GM12878 (cell line): Measurements from ENCODE around the gene ENTPD6. TPM values are rescaled to one million over a fixed set of nuclear protein-coding genes. Genes with fewer than 3 reads are reported as not detected.

ENCODE experiments used
- ATAC-seq: fragments of 200-7000 bp; cut with Tn5 transposase; 3 replicates; pipeline ENCODE4 v1.9.1; 2020; ENCODE audit warnings: mild to moderate bottlenecking, moderate library complexity
- BruUV-seq: library from RNA; stranded (reverse); fragments of 400-500 nt; replicated peaks from 2 replicates; lab custom pipeline; 2021; lab: Mats Ljungman, UMichigan
- CTCF ChIA-PET: fragments of 300-600 bp; sonication (Branson Sonifier 250); formaldehyde crosslinking; extraction: SDS; loops from one replicate; lab custom pipeline; 2021; ENCODE audit warnings: inconsistent platforms; lab: Yijun Ruan, JAX
- POLR2A ChIA-PET: fragments of 350-600 bp; formaldehyde crosslinking; extraction: SDS; loops from one replicate; lab custom pipeline; 2021; ENCODE audit warnings: inconsistent platforms; lab: Charles Lee
- RAD21 ChIA-PET: fragments of 300-600 bp; sonication (Branson Sonifier 250); formaldehyde crosslinking; loops from one replicate; lab custom pipeline; 2023; ENCODE audit warnings: antibody characterized with exemption; ENCODE audit not compliant: unreplicated experiment; lab: Charles Lee
- SMC1A ChIA-PET: fragments of 300-600 bp; sonication (Branson Sonifier 250); formaldehyde crosslinking; loops from one replicate; lab custom pipeline; 2023; ENCODE audit not compliant: unreplicated experiment, uncharacterized antibody; lab: Charles Lee
- DNase-seq: peaks from one replicate; pipeline ENCODE4 v3.0.0-alpha.2; 2011; ENCODE audit warnings: low read depth, low spot score
- FAIRE-seq: peaks from 3 replicates; lab custom pipeline; 2011; peaks lifted over from hg19 to GRCh38; lab: Jason Lieb, UNC
- H2AFZ ChIP-seq: 2 replicates; pipeline ENCODE4 v1.6.0; 2011; ENCODE audit warnings: low read depth, low read length, control low read depth; ENCODE audit not compliant: control insufficient read depth
- H3K27ac ChIP-seq: 2 replicates; pipeline ENCODE4 v1.5.1; 2011; ENCODE audit warnings: control low read depth; ENCODE audit not compliant: control insufficient read depth, insufficient read depth
- H3K27me3 ChIP-seq, 2 experiments: replicated peaks in 1 of 2; 2 replicates each; pipeline versions ENCODE4 v1.6.0 to v1.6.1; 2011; ENCODE audit warnings: low read length in 1 of 2; ENCODE audit not compliant: control insufficient read depth in 2 of 2, insufficient read depth in 2 of 2
- H3K36me3 ChIP-seq, 2 experiments: 2 replicates each; pipeline ENCODE4 v1.5.1; 2011; ENCODE audit warnings: low read length in 1 of 2; ENCODE audit not compliant: control insufficient read depth in 2 of 2, insufficient read depth in 2 of 2
- H3K4me1 ChIP-seq: 2 replicates; pipeline ENCODE4 v1.6.1; 2011; ENCODE audit warnings: mild to moderate bottlenecking, low read length, moderate library complexity, mixed read lengths; ENCODE audit not compliant: control insufficient read depth, insufficient read depth
- H3K4me2 ChIP-seq: 2 replicates; pipeline ENCODE4 v1.6.0; 2011; ENCODE audit warnings: control low read depth; ENCODE audit not compliant: control insufficient read depth, insufficient read depth
- H3K4me3 ChIP-seq: fragments of 200-600 bp; sonication (generic); 2 replicates; pipeline ENCODE4 v1.5.1; 2016
- H3K79me2 ChIP-seq: 2 replicates; pipeline ENCODE4 v1.6.0; 2011; ENCODE audit warnings: low read length; ENCODE audit not compliant: control insufficient read depth, insufficient read depth
- H3K9ac ChIP-seq: 2 replicates; pipeline ENCODE4 v1.8.0; 2011; ENCODE audit warnings: low read length, control low read depth, mixed read lengths; ENCODE audit not compliant: control insufficient read depth, insufficient read depth
- H3K9me3 ChIP-seq: replicated peaks from 3 replicates; pipeline ENCODE4 v1.5.1; 2011; ENCODE audit warnings: mild to moderate bottlenecking, low read length; ENCODE audit not compliant: control insufficient read depth, insufficient read depth
- H4K20me1 ChIP-seq: 2 replicates; pipeline ENCODE4 v1.6.0; 2011; ENCODE audit not compliant: control insufficient read depth, insufficient read depth
- ATF3 ChIP-seq: IDR thresholded peaks from 2 replicates; pipeline ENCODE4 v1.6.1; 2011; ENCODE audit warnings: low read depth, mild to moderate bottlenecking, low read length, moderate library complexity, borderline replicate concordance; ENCODE audit errors: extremely low read depth
- BACH1 ChIP-seq: fragments of 450-650 bp; IDR thresholded peaks from 2 replicates; pipeline ENCODE4 v1.6.1; 2017; ENCODE audit warnings: mild to moderate bottlenecking, borderline replicate concordance
- CEBPB ChIP-seq, 2 experiments: fragments of 150-350 bp in 1 of 2; IDR thresholded peaks; 2 replicates each; pipeline ENCODE4 v1.6.1; 2012 to 2014; ENCODE audit warnings: low read depth in 2 of 2, low read length in 2 of 2, borderline replicate concordance in 1 of 2, inconsistent platforms in 1 of 2
- ETV6 ChIP-seq, 2 experiments: fragments of 450-650 bp in 1 of 2; IDR thresholded peaks in 1 of 2; conservative IDR thresholded peaks in 1 of 2; 2 replicates each; pipeline ENCODE4 v1.6.1; 2014; ENCODE audit warnings: antibody characterized with exemption in 1 of 2, borderline replicate concordance in 1 of 2, low read depth in 1 of 2, mild to moderate bottlenecking in 1 of 2, moderate library complexity in 1 of 2
- GATAD2B ChIP-seq: fragments of 450-650 bp; conservative IDR thresholded peaks from 2 replicates; pipeline ENCODE4 v1.6.1; 2017; ENCODE audit warnings: low read depth, mild to moderate bottlenecking, moderate library complexity
- HDAC2 ChIP-seq: fragments of 200-600 bp; sonication (generic); IDR thresholded peaks from 2 replicates; pipeline ENCODE4 v1.6.1; 2017
- HDGF ChIP-seq: fragments of 450-650 bp; IDR thresholded peaks from 2 replicates; pipeline ENCODE4 v1.6.1; 2016; ENCODE audit warnings: antibody characterized with exemption
- IRF3 ChIP-seq: fragments of 450-650 bp; IDR thresholded peaks from 2 replicates; pipeline ENCODE4 v1.6.1; 2014; ENCODE audit warnings: mild to moderate bottlenecking
- PAX8 ChIP-seq: fragments of 450-650 bp; IDR thresholded peaks from 2 replicates; pipeline ENCODE4 v1.6.1; 2017; ENCODE audit warnings: mild to moderate bottlenecking, moderate library complexity
- RBBP5 ChIP-seq: fragments of 200-600 bp; sonication (generic); conservative IDR thresholded peaks from 2 replicates; pipeline ENCODE4 v1.6.1; 2016
- RUNX3 ChIP-seq: IDR thresholded peaks from 2 replicates; pipeline ENCODE4 v1.6.1; 2012; ENCODE audit warnings: low read length, inconsistent platforms
- SMAD1 ChIP-seq: fragments of 450-650 bp; IDR thresholded peaks from 2 replicates; pipeline ENCODE4 v1.6.1; 2018; ENCODE audit warnings: mild to moderate bottlenecking, low read depth; ENCODE audit not compliant: partially characterized antibody
- SREBF1 ChIP-seq: IDR thresholded peaks from 2 replicates; pipeline ENCODE4 v1.6.1; 2012; ENCODE audit warnings: mild to moderate bottlenecking, low read length
- SUZ12 ChIP-seq: fragments of 200-600 bp; sonication (generic); IDR thresholded peaks from one replicate; pipeline ENCODE4 v1.6.1; 2018; ENCODE audit warnings: antibody characterized with exemption, mild to moderate bottlenecking; ENCODE audit not compliant: unreplicated experiment
- ZBTB4 ChIP-seq: fragments of 450-650 bp; formaldehyde crosslinking; IDR thresholded peaks from 2 replicates; pipeline ENCODE4 v1.4.0; 2022; ENCODE audit warnings: mild to moderate bottlenecking, moderate library complexity
- ZNF207 ChIP-seq: fragments of 450-650 bp; IDR thresholded peaks from 2 replicates; pipeline ENCODE4 v1.6.1; 2014; ENCODE audit warnings: antibody characterized with exemption, mild to moderate bottlenecking, borderline replicate concordance
- WGBS: methylation state at CpG from one replicate; pipeline ENCODE4 v1.1.6; 2016; ENCODE audit warnings: low lambda C conversion rate; ENCODE audit not compliant: insufficient replicate concordance, insufficient coverage; ENCODE audit errors: missing lambda C conversion rate; 5-methylcytosine and 5-hydroxymethylcytosine counted together
- in situ Hi-C: fragments of 300-500 bp; cut with MboI; formaldehyde crosslinking; loops from 9 replicates; pipeline ENCODE4 v1.14.3; 2018; ENCODE audit warnings: mixed read lengths
- intact Hi-C: fragments of 100-400 bp; cut with micrococcal nuclease; formaldehyde crosslinking; loops from one replicate; pipeline ENCODE4 v1.14.2; 2022; ENCODE audit not compliant: unreplicated experiment
- polyA plus RNA-seq, 11 experiments: library from polyadenylated mRNA; depleted of rRNA in 4 of 11; unstranded in 6 of 11; stranded (reverse) in 5 of 11; fragments of >200 nt; fragmentation: Nextera tagmentation in 4 of 11; fragmentation: Illumina TruSeq in 1 of 11; extraction: Ambion mirVana in 4 of 11; extraction: Trizol in 1 of 11; gene quantifications; 1 replicate in 1 of 11; 2 replicates in 10 of 11; pipeline versions ENCODE4 v1.2.1 to v1.2.3, GENCODE V29; 2011 to 2016; ENCODE audit warnings: inconsistent platforms in 2 of 11, missing spikeins in 2 of 11, low read depth in 1 of 11
- total RNA-seq, 4 experiments: library from RNA; depleted of rRNA in 3 of 4; stranded (reverse); fragments of >200 nt in 3 of 4; fragmentation: Illumina TruSeq in 1 of 4; extraction: Trizol in 1 of 4; gene quantifications; 2 replicates each; pipeline versions ENCODE4 v1.2.1 to v1.2.3, GENCODE V29; 2013 to 2021

Gene ENTPD6
- total and polyA plus RNA-seq, 10 of the 15 experiments (the other 5 are each of a cell fraction or from before 2014, with no cell fraction given): 0.53 to 45.4 (median 31.1) TPM

GRCh38 chr20:25257130-25257529 is 61.6 kb downstream of the ENTPD6 start:
- in situ Hi-C loops: loop anchor here (25.0 kb wide), 1 partner anchor 1895 kb away; the partner anchor contains the start of genes GZF1 and NXT1

More at GRCh38 chr20:25257130-25257529, 61.6 kb downstream of the ENTPD6 start:
- WGBS: 77% methylated on average over 5 of the region's 5 CpGs
- CTCF ChIA-PET: no interaction called here
- intact Hi-C loops: no loop called here
- no peak for FAIRE-seq
- Histone ChIP-seq H4K20me1 (no peaks in the 10 kb centered on the region), H3K36me3 (peaks cover 2 to 5% of the 10 kb centered on the region in 2 experiments; a peak in 3 of 4 replicates)
- ATAC-seq: no peak
- POLR2A ChIA-PET: no interaction called here
- TF ChIP-seq ETV6 (conservative IDR thresholded peaks at IDR 0.05 in 1 of 2, IDR thresholded peaks at IDR 0.05 in 1 of 2; ENCODE audit: borderline replicate concordance in 1 of 2, low read depth in 1 of 2) (no peak), CEBPB (IDR thresholded peaks at IDR 0.05; ENCODE audit: borderline replicate concordance in 1 of 2, low read depth in 2 of 2, low read length in 2 of 2) (no peak), GATAD2B (no peak), PAX8 (no peak), IRF3 (no peak), SMAD1 (no peak), HDGF (no peak), HDAC2 (no peak), SREBF1 (no peak), RBBP5 (no peak), ATF3 (no peak), BACH1 (no peak), RUNX3 (no peak), ZNF207 (no peak), ZBTB4 (no peak), SUZ12 (no peak)
- TF ChIP-seq, all 136 proteins: peak for 0
- Histone ChIP-seq H2AFZ (no peak overlapping the region), H3K9me3 (no peaks in the 10 kb centered on the region), H3K9ac (no peak overlapping the region), H3K4me3 (no peak overlapping the region), H3K79me2 (peaks cover 2% of the 10 kb centered on the region), H3K4me1 (peaks cover 14% of the 10 kb centered on the region), H3K27me3 (no peaks in the 10 kb centered on the region), H3K27ac (no peak overlapping the region), H3K4me2 (no peak overlapping the region)
- no peak for DNase-seq
- ChIA-PET RAD21 (no interaction called here), SMC1A (no interaction called here)
- no TSS peak for BruUV-seq
